HG03520 (cell line): ENCODE results near the gene AP3B2.
"Not testable (repeated sequence)": the region's sequence is repeated elsewhere in the genome, so short reads cannot be mapped to it uniquely, and the experiment has no call there.

Experiments used
- ATAC-seq: cut with Tn5 transposase; IDR thresholded peaks from one replicate; pipeline ENCODE4 v1.9.1; 2021; ENCODE audit warnings: mild to moderate bottlenecking, moderate library complexity; ENCODE audit not compliant: unreplicated experiment

Gene AP3B2

GRCh38 chr15:82709421-82710207, at the start of gene AP3B2:
AP3B2 (minus strand) TSS chr15:82709875; CDS start chr15:82709706, 169 bp downstream.
- peak; percentile 82 for ATAC-seq

- ATAC-seq = no peak
Measured at GRCh38 chr15:82751308-82751707, 41.6 kb upstream of the AP3B2 start.

GRCh38 chr15:82750831-82751180, 41.1 kb upstream of the AP3B2 start:
- peak; percentile 32 for ATAC-seq

GRCh38 chr15:82749951-82750830, 40.5 kb upstream of the AP3B2 start:
- ATAC-seq = peak; percentile 78

GRCh38 chr15:82748315-82748714, 38.6 kb upstream of the AP3B2 start:
- no peak for ATAC-seq

- ATAC-seq = no peak
Measured at GRCh38 chr15:82743810-82744209, 34.1 kb upstream of the AP3B2 start.

- ATAC-seq = no peak
Measured at GRCh38 chr15:82742134-82742533, 32.5 kb upstream of the AP3B2 start.

- ATAC-seq = no peak
Measured at GRCh38 chr15:82739086-82739485, 29.4 kb upstream of the AP3B2 start.

GRCh38 chr15:82737975-82738374, 28.3 kb upstream of the AP3B2 start:
- ATAC-seq = no peak

GRCh38 chr15:82731527-82731926, 21.9 kb upstream of the AP3B2 start:
- ATAC-seq = no peak

GRCh38 chr15:82730022-82730530, 20.4 kb upstream of the AP3B2 start:
- ATAC-seq = no peak

GRCh38 chr15:82726816-82727215, 17.1 kb upstream of the AP3B2 start:
- ATAC-seq = no peak

GRCh38 chr15:82715003-82715402, 5.3 kb upstream of the AP3B2 start:
- ATAC-seq = no peak

GRCh38 chr15:82714016-82714415, 4.3 kb upstream of the AP3B2 start:
- no peak for ATAC-seq

GRCh38 chr15:82712036-82712435, 2.4 kb upstream of the AP3B2 start:
- ATAC-seq = no peak

- no peak for ATAC-seq
Measured at GRCh38 chr15:82710926-82711490, 1.3 kb upstream of the AP3B2 start.

- ATAC-seq = no peak
Measured at GRCh38 chr15:82710208-82710555, 507 bp upstream of the AP3B2 start.

- peak; percentile 8 for ATAC-seq
Measured at GRCh38 chr15:82709081-82709420, 624 bp downstream of the AP3B2 start.

GRCh38 chr15:82705856-82706255, 3.8 kb downstream of the AP3B2 start:
- ATAC-seq = not testable (repeated sequence)

GRCh38 chr15:82699726-82700125, 9.9 kb downstream of the AP3B2 start:
- no peak for ATAC-seq

GRCh38 chr15:82698711-82699345, 10.8 kb downstream of the AP3B2 start:
- no peak for ATAC-seq
